Measurements from ENCODE around the gene EID3. TPM values are rescaled to one million over a fixed set of nuclear protein-coding genes. Genes with fewer than 3 reads are reported as not detected.

EID3 gene
- total and polyA plus RNA-seq, 2 donors (not counting 1 experiment from before 2014, with no cell fraction given), result 6.4 to 9.4 TPM

DNA sequence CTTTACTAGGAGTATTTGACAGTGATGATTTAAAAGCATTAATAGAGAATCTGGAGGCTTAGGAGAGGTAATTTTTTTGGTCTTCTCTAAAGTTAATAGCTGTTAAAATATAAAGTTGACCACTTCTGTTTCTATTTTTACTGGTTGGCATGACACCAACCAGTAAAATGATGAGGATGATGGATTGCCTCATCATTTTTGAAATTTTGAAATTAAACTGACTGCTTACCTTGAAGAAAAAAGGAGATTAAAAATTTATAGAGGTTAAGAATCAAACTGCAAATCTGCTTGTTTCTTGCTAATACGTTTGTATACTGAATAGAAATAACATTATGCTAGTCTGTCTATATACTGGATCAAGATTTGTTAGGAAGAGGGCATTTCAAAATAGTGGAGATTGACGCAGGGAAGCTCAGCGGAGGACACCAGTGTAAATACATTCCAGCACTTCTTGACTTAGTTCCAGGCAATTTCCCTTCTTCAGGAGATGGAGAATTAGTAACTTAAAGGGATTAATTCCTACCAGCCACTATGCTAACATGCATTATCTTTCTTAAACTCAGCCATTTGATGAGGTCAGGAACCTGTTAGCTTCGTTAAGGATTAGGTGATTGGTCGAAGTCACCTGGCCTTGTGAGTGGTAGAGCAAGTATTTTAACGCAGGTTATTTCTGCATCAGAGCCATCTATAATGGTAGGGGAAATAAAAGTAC, 3.6 kb downstream of the EID3 start:
- no peak overlapping the region for H3K27ac ChIP-seq (ENCODE audit: low read length in 2 of 2)
- H3K36me3 ChIP-seq (replicated peaks in 1 of 2; ENCODE audit: control extremely low read depth in 1 of 2, control insufficient read depth in 1 of 2, extremely low read depth in 1 of 2, insufficient read depth in 2 of 2, low read length in 1 of 2), result peaks cover 3 to 5% of the 10 kb centered on the region in 2 experiments
- peaks cover 53% of the 10 kb centered on the region for H3K79me2 ChIP-seq (ENCODE audit: control insufficient read depth, insufficient read depth, low read length)
- no peaks in the 10 kb centered on the region for H3K27me3 ChIP-seq (replicated peaks in 1 of 4; ENCODE audit: control extremely low read depth in 1 of 4, control insufficient read depth in 3 of 4, insufficient read depth in 4 of 4, low read length in 3 of 4)
- intact Hi-C loops (cut with micrococcal nuclease), result no loop called here
- H3K9me3 Mint-ChIP-seq (ENCODE audit: insufficient read depth), result no peaks in the 10 kb centered on the region
- H3K4me3 Mint-ChIP-seq, result no peak overlapping the region
- H3K27ac Mint-ChIP-seq, result no peak overlapping the region
- peaks cover 41% of the 10 kb centered on the region for H3K4me1 Mint-ChIP-seq
- POLR2A ChIA-PET, result no interaction called here
- H2AFZ ChIP-seq (ENCODE audit: insufficient read depth, low read depth, low read length, poor library complexity, severe bottlenecking), result no peak overlapping the region
- CTCF ChIA-PET, result interaction anchor here (1.3 kb wide), 1 partner anchor 52 kb away, joined by 3 read pairs; no protein-coding TSS in a partner anchor
- H3K4me2 ChIP-seq (replicated peaks; ENCODE audit: low read depth, low read length, poor library complexity, severe bottlenecking), result no peak overlapping the region
- TF ChIP-seq, protein P1, sequence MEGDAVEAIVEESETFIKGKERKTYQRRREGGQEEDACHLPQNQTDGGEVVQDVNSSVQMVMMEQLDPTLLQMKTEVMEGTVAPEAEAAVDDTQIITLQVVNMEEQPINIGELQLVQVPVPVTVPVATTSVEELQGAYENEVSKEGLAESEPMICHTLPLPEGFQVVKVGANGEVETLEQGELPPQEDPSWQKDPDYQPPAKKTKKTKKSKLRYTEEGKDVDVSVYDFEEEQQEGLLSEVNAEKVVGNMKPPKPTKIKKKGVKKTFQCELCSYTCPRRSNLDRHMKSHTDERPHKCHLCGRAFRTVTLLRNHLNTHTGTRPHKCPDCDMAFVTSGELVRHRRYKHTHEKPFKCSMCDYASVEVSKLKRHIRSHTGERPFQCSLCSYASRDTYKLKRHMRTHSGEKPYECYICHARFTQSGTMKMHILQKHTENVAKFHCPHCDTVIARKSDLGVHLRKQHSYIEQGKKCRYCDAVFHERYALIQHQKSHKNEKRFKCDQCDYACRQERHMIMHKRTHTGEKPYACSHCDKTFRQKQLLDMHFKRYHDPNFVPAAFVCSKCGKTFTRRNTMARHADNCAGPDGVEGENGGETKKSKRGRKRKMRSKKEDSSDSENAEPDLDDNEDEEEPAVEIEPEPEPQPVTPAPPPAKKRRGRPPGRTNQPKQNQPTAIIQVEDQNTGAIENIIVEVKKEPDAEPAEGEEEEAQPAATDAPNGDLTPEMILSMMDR (IDR thresholded peaks at IDR 0.05), result no peak
- no peak for TF ChIP-seq EZH2 (IDR thresholded peaks at IDR 0.05; ENCODE audit: borderline replicate concordance, insufficient read depth, low read depth, low read length, poor library complexity, severe bottlenecking)
- 97% methylated on average over 3 of the region's 6 CpGs for WGBS (ENCODE audit: insufficient coverage)
- H3K4me3 ChIP-seq (ENCODE audit: control extremely low read depth in 1 of 5, extremely low read depth in 1 of 5, insufficient read depth in 1 of 5, low read depth in 2 of 5, low read length in 4 of 5), result no peak overlapping the region
- H3K9me3 ChIP-seq (ENCODE audit: control extremely low read depth in 1 of 3, control insufficient read depth in 2 of 3, insufficient read depth in 1 of 3, low read length in 2 of 3), result no peaks in the 10 kb centered on the region
- peaks cover 24% of the 10 kb centered on the region for H4K20me1 ChIP-seq (ENCODE audit: control insufficient read depth, insufficient read depth, low read length, poor library complexity, severe bottlenecking)
- ATAC-seq (ENCODE audit: low read depth), result no peak
- no peak for DNase-seq
- H3K27me3 Mint-ChIP-seq, result no peaks in the 10 kb centered on the region
- H3K4me1 ChIP-seq (ENCODE audit: control insufficient read depth in 2 of 2, insufficient read depth in 2 of 2, low read length in 2 of 2), result peaks cover 15 to 19% of the 10 kb centered on the region in 2 donors
- no peak overlapping the region for H3K9ac ChIP-seq (ENCODE audit: low read length)

DNA sequence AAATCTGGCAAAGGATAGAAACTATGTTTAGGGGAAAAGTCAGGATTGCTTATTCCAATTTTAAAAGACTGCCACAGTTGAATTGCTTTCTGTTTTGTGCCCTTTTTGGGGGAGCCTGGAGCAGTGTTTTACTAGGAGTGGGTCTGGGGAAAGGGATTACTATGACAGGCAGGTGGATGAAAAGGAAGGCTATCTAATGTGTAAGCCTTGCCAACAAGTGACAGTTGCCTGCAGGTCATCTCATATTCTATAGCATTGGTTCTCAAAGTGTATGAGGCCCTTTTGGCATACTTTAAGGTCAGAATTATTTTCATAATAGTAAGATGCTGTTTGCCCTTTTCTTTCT, 4.1 kb downstream of the EID3 start:
- DNase-seq (no peak), ATAC-seq (ENCODE audit: low read depth) (no peak)
- ChIA-PET CTCF (interaction anchor here (1.3 kb wide), 1 partner anchor 51 kb away, joined by 3 read pairs; no protein-coding TSS in a partner anchor), POLR2A (no interaction called here)
- TF ChIP-seq, protein P1 (IDR thresholded peaks at IDR 0.05), result no peak
- no peak for TF ChIP-seq EZH2 (IDR thresholded peaks at IDR 0.05; ENCODE audit: borderline replicate concordance, insufficient read depth, low read depth, low read length, poor library complexity, severe bottlenecking)
- Histone ChIP-seq H3K9me3 (ENCODE audit: control extremely low read depth in 1 of 3, control insufficient read depth in 2 of 3, insufficient read depth in 1 of 3, low read length in 2 of 3) (no peaks in the 10 kb centered on the region), H4K20me1 (ENCODE audit: control insufficient read depth, insufficient read depth, low read length, poor library complexity, severe bottlenecking) (peaks cover 22% of the 10 kb centered on the region), H2AFZ (ENCODE audit: insufficient read depth, low read depth, low read length, poor library complexity, severe bottlenecking) (no peak overlapping the region), H3K4me2 (replicated peaks; ENCODE audit: low read depth, low read length, poor library complexity, severe bottlenecking) (no peak overlapping the region), H3K79me2 (ENCODE audit: control insufficient read depth, insufficient read depth, low read length) (peaks cover 54% of the 10 kb centered on the region), H3K4me3 (ENCODE audit: control extremely low read depth in 1 of 5, extremely low read depth in 1 of 5, insufficient read depth in 1 of 5, low read depth in 2 of 5, low read length in 4 of 5) (no peak overlapping the region), H3K4me1 (ENCODE audit: control insufficient read depth in 2 of 2, insufficient read depth in 2 of 2, low read length in 2 of 2) (peaks cover 15 to 19% of the 10 kb centered on the region in 2 donors), H3K36me3 (replicated peaks in 1 of 2; ENCODE audit: control extremely low read depth in 1 of 2, control insufficient read depth in 1 of 2, extremely low read depth in 1 of 2, insufficient read depth in 2 of 2, low read length in 1 of 2) (peaks cover 3 to 9% of the 10 kb centered on the region in 2 experiments), H3K27ac (ENCODE audit: low read length in 2 of 2) (no peak overlapping the region), H3K27me3 (replicated peaks in 1 of 4; ENCODE audit: control extremely low read depth in 1 of 4, control insufficient read depth in 3 of 4, insufficient read depth in 4 of 4, low read length in 3 of 4) (no peaks in the 10 kb centered on the region), H3K9ac (ENCODE audit: low read length) (no peak overlapping the region)
- Mint-ChIP-seq H3K9me3 (ENCODE audit: insufficient read depth) (no peaks in the 10 kb centered on the region), H3K4me1 (peaks cover 40% of the 10 kb centered on the region), H3K27me3 (no peaks in the 10 kb centered on the region), H3K27ac (no peak overlapping the region), H3K4me3 (no peak overlapping the region)
- intact Hi-C loops (cut with micrococcal nuclease), result no loop called here

Measured in B cell (primary cell).